ENCODE data around the gene WNT11.
A peak's percentile ranks its signal among the peaks of the same experiment; 100 is the strongest.

WNT11 gene

GRCh38 chr11:76174330-76174729 lies 32.0 kb downstream of the WNT11 start:
- DNase-seq (ENCODE audit: low spot score) = no peak

- no peak for DNase-seq (ENCODE audit: low spot score)
Measured at GRCh38 chr11:76173663-76174062, 32.6 kb downstream of the WNT11 start.

GRCh38 chr11:76172583-76172982 lies 33.7 kb downstream of the WNT11 start:
- DNase-seq (ENCODE audit: low spot score) = no peak

GRCh38 chr11:76170468-76170867 lies 35.8 kb downstream of the WNT11 start:
- no peak for DNase-seq (ENCODE audit: low spot score)

GRCh38 chr11:76169473-76169896 lies 36.8 kb downstream of the WNT11 start:
- no peak for DNase-seq (ENCODE audit: low spot score)

- no peak for DNase-seq (ENCODE audit: low spot score)
Measured at GRCh38 chr11:76167590-76167989, 38.7 kb downstream of the WNT11 start.

GRCh38 chr11:76166314-76166713 lies 40.0 kb downstream of the WNT11 start:
- no peak for DNase-seq (ENCODE audit: low spot score)

- DNase-seq (ENCODE audit: low spot score) = no peak
Measured at GRCh38 chr11:76164861-76165751, 41.2 kb downstream of the WNT11 start.

- DNase-seq (ENCODE audit: low spot score) = no peak
Measured at GRCh38 chr11:76164081-76164480, 42.2 kb downstream of the WNT11 start.

GRCh38 chr11:76163289-76163880 lies 42.9 kb downstream of the WNT11 start:
- DNase-seq (ENCODE audit: low spot score) = no peak

- no peak for DNase-seq (ENCODE audit: low spot score)
Measured at GRCh38 chr11:76162336-76163288, 43.7 kb downstream of the WNT11 start.

GRCh38 chr11:76161261-76161961 lies 44.9 kb downstream of the WNT11 start:
- DNase-seq (ENCODE audit: low spot score) = peak; percentile 51

GRCh38 chr11:76160856-76161255 lies 45.4 kb downstream of the WNT11 start:
- DNase-seq (ENCODE audit: low spot score) = no peak

GRCh38 chr11:76159983-76160661 lies 46.2 kb downstream of the WNT11 start:
- no peak for DNase-seq (ENCODE audit: low spot score)

GRCh38 chr11:76159303-76159937 lies 46.9 kb downstream of the WNT11 start:
- DNase-seq (ENCODE audit: low spot score) = no peak

GRCh38 chr11:76158394-76159302 lies 47.7 kb downstream of the WNT11 start:
- DNase-seq (ENCODE audit: low spot score) = no peak

- DNase-seq (ENCODE audit: low spot score) = no peak
Measured at GRCh38 chr11:76157891-76158290, 48.4 kb downstream of the WNT11 start.

GRCh38 chr11:76156971-76157427 lies 49.3 kb downstream of the WNT11 start:
- DNase-seq (ENCODE audit: low spot score) = no peak

- DNase-seq (ENCODE audit: low spot score) = no peak
Measured at GRCh38 chr11:76155500-76156227, 50.6 kb downstream of the WNT11 start.
